Psoas muscle (tissue), 8 donors: Measurements from ENCODE around the gene MEX3C. TPM values are rescaled to one million over a fixed set of nuclear protein-coding genes. Genes with fewer than 3 reads are reported as not detected.

ENCODE experiments used
- ATAC-seq, 4 donors: fragments of 200-7000 bp; cut with Tn5 transposase; one replicate each; pipeline ENCODE4 v1.9.1; 2020; ENCODE audit warnings: moderate library complexity in 3 of 4, mild to moderate bottlenecking in 2 of 4
- DNase-seq, 2 donors: peaks; one replicate each; pipeline ENCODE4 v3.0.0-alpha.2; 2020
- H3K27ac ChIP-seq: fragments of 200-600 bp; one replicate; pipeline ENCODE4 v1.8.0; 2022
- H3K27me3 ChIP-seq, 3 donors: fragments of 200-600 bp in 1 of 3; one replicate each; pipeline versions ENCODE4 v1.6.1 to v1.8.0; 2013 to 2022; ENCODE audit warnings: low read length in 2 of 3, mild to moderate bottlenecking in 2 of 3, moderate library complexity in 1 of 3; ENCODE audit not compliant: insufficient read depth in 3 of 3
- H3K36me3 ChIP-seq, 2 donors: fragments of 200-600 bp in 1 of 2; one replicate each; pipeline versions ENCODE4 v1.6.1 to v1.8.0; 2013 to 2022; ENCODE audit warnings: low read depth in 1 of 2, mild to moderate bottlenecking in 1 of 2, moderate library complexity in 1 of 2; ENCODE audit not compliant: insufficient read depth in 1 of 2
- H3K4me1 ChIP-seq: fragments of 200-600 bp; one replicate; pipeline ENCODE4 v1.8.0; 2022
- H3K4me3 ChIP-seq: fragments of 200-600 bp; one replicate; pipeline ENCODE4 v1.8.0; 2022; ENCODE audit warnings: mild to moderate bottlenecking
- H3K9me3 ChIP-seq: fragments of 200-600 bp; one replicate; pipeline ENCODE4 v1.8.0; 2022
- WGBS, 3 donors: extraction: QIAGEN DNeasy Blood & Tissue Kit; methylation state at CpG; one replicate each; pipeline versions ENCODE4 v1.1.6 to v1.1.7; 2013; 5-methylcytosine and 5-hydroxymethylcytosine counted together
- intact Hi-C, 2 donors: fragments of 100-400 bp; cut with DNase I; formaldehyde crosslinking; loops; one replicate each; pipeline versions ENCODE4 v1.11.0 to v1.14.2; 2022
- polyA plus RNA-seq, 3 donors: library from polyadenylated mRNA; stranded (reverse); fragments of 200-250 nt; gene quantifications; one replicate each; pipeline ENCODE4 v1.2.3, GENCODE V29; 2013
- total RNA-seq, 4 donors: library from RNA; stranded (reverse); fragmentation: NEBNext Ultra II Directional in 2 of 4; extraction: Animal tissue kit (Norgen Biotek cat#: 25700) in 2 of 4; gene quantifications; one replicate each; pipeline versions ENCODE4 v1.2.1 to v1.2.4, GENCODE V29; 2021 to 2023
- TF ChIP-seq, protein P1 (sequence below): fragments of 200-600 bp; IDR thresholded peaks from one replicate; pipeline ENCODE4 v1.8.0; 2022; ENCODE audit warnings: antibody characterized with exemption
- donor health status: healthy with polysubstance abuse.
- donor health status: DM: no; HTN: no; CAD: no; lungs with moderate emphysema.
- donor health status: Bipolar disorder and iron deficiency.
- donor health status: healthy.
- donor health status: DM: yes; HTN: yes; CAD: no.
- donor health status: DM: no; HTN: no; CAD: no.
- donor health status: DM: no; HTN: no; CAD: no.
- donor health status: DM: yes; HTN: yes; CAD: no.

The MEX3C gene
- total and polyA plus RNA-seq, 7 donors = 5.1 to 15.1 (median 13.6) TPM

DNA sequence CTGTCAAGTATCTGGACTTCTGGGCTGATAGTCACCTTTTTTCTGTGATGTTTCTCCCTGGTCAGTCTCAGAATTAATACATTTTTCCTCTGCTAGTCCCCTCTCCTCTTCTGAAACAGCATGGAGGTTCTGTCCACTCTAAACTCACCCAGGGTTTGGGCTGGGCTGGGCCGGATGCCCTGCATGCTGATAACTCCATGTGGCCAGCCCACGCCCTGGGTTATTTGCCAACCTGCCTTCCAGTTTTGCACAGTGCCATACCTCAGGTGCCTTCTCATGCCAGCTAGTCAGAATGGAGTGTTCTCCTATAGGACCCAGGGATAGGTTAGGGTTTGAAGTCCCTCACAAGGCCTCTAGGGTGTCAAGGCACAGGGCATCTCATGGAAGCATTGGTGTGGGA lies 32.2 kb downstream of the MEX3C start:
- TF ChIP-seq, protein P1, sequence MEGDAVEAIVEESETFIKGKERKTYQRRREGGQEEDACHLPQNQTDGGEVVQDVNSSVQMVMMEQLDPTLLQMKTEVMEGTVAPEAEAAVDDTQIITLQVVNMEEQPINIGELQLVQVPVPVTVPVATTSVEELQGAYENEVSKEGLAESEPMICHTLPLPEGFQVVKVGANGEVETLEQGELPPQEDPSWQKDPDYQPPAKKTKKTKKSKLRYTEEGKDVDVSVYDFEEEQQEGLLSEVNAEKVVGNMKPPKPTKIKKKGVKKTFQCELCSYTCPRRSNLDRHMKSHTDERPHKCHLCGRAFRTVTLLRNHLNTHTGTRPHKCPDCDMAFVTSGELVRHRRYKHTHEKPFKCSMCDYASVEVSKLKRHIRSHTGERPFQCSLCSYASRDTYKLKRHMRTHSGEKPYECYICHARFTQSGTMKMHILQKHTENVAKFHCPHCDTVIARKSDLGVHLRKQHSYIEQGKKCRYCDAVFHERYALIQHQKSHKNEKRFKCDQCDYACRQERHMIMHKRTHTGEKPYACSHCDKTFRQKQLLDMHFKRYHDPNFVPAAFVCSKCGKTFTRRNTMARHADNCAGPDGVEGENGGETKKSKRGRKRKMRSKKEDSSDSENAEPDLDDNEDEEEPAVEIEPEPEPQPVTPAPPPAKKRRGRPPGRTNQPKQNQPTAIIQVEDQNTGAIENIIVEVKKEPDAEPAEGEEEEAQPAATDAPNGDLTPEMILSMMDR = no peak
- no peak for ATAC-seq
- no peaks in the 10 kb centered on the region for H3K36me3 ChIP-seq
- intact Hi-C loops = loop anchor here in 1 of 2 donors (10.0 kb wide), 1 partner anchor 90 kb away; no protein-coding TSS in a partner anchor
- no peak overlapping the region for H3K27ac ChIP-seq
- H3K4me1 ChIP-seq = no peaks in the 10 kb centered on the region
- H3K27me3 ChIP-seq = no peaks in the 10 kb centered on the region
- 93 to 97% (median 97%) methylated on average over 2 of the region's 2 CpGs for WGBS, 3 donors
- H3K4me3 ChIP-seq = no peak overlapping the region
- no peak for DNase-seq
- H3K9me3 ChIP-seq = no peaks in the 10 kb centered on the region

DNA sequence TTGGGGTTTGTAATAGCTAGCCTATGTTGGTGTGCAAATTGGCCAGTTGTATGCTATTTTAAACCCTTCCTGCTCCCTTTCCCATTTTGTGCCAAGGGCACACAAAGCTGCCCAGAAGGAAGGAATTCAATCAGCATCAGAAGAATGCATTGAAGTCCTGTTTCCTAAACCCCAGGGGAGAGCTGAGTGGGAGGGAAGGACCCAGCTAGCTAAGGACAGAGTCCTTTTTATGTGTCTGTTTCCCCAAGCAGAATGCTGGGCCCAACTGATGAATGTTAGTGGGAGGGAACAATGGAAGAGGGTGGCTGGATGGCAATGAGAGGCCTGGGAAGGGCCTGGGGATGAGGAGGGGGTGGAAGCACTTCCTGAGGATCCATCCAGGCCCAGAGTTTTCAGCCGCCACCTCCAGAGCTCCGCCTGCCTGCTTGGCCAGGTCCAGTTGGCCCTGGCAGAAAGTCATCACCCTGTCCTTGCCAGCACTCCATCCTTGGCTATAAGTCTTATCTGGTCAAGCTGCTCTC lies 32.7 kb downstream of the MEX3C start:
- Histone ChIP-seq H3K36me3 (no peaks in the 10 kb centered on the region), H3K4me1 (no peaks in the 10 kb centered on the region), H3K27ac (no peak overlapping the region), H3K4me3 (no peak overlapping the region), H3K9me3 (no peaks in the 10 kb centered on the region), H3K27me3 (no peaks in the 10 kb centered on the region)
- DNase-seq (no peak), ATAC-seq (no peak)
- intact Hi-C loops = loop anchor here in 1 of 2 donors (10.0 kb wide), 1 partner anchor 90 kb away; no protein-coding TSS in a partner anchor
- TF ChIP-seq, protein P1 = no peak
- 73 to 87% (median 86%) methylated on average over 2 of the region's 2 CpGs for WGBS, 3 donors

DNA sequence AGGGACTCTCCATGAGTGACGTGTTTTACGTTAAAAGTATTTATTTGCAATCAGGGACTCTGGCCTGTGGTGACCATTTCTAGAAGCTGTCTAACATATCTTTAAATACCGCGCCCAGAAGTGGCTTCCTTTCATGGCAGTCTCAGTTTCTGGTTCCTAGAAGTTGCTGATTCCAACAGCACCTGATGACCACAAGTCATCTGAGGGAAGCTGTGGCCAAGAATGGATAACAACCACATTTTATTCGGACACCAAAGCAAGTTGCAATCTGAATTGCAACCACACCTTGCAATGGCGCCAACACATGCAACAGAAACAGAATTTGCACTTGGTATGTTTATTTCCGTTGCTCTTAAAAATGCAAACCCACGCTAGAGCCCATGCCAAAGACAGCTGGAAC lies 33.1 kb downstream of the MEX3C start:
- Histone ChIP-seq H3K27me3 (no peaks in the 10 kb centered on the region), H3K9me3 (no peaks in the 10 kb centered on the region), H3K27ac (no peak overlapping the region), H3K4me1 (no peaks in the 10 kb centered on the region), H3K4me3 (no peak overlapping the region), H3K36me3 (no peaks in the 10 kb centered on the region)
- TF ChIP-seq, protein P1 = no peak
- WGBS, 3 donors = 66 to 79% (median 69%) methylated on average over 8 of the region's 8 CpGs
- intact Hi-C loops = loop anchor here in 1 of 2 donors (10.0 kb wide), 1 partner anchor 90 kb away; no protein-coding TSS in a partner anchor
- ATAC-seq (no peak), DNase-seq (no peak)

DNA sequence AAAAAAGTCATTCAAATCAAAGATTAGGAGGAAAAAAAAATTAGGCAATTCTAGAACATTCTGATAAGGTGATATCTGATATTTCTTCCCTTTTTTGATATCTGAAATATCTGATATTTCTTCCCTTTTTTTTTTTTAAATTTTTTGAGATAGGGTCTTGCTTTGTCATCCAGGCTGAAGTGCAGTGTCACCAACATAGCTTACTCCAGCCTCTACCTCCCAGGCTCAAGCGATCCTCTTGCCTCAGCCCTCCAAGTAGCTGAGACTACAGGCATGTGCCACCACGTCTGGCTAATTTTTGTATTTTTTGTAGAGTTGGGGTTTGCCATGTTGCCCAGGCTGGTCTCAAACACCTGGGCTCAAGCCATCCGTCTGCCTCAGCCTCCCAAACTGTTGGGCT lies 33.9 kb downstream of the MEX3C start:
- TF ChIP-seq, protein P1 = no peak
- intact Hi-C loops = loop anchor here in 1 of 2 donors (10.0 kb wide), 1 partner anchor 91 kb away; no protein-coding TSS in a partner anchor
- no peak overlapping the region for H3K4me3 ChIP-seq
- no peaks in the 10 kb centered on the region for H3K9me3 ChIP-seq
- WGBS, 3 donors = 90 to 94% (median 90%) methylated on average over 3 of the region's 3 CpGs
- no peaks in the 10 kb centered on the region for H3K36me3 ChIP-seq
- no peaks in the 10 kb centered on the region for H3K4me1 ChIP-seq
- H3K27ac ChIP-seq = no peak overlapping the region
- DNase-seq = no peak
- ATAC-seq = no peak
- no peaks in the 10 kb centered on the region for H3K27me3 ChIP-seq

DNA sequence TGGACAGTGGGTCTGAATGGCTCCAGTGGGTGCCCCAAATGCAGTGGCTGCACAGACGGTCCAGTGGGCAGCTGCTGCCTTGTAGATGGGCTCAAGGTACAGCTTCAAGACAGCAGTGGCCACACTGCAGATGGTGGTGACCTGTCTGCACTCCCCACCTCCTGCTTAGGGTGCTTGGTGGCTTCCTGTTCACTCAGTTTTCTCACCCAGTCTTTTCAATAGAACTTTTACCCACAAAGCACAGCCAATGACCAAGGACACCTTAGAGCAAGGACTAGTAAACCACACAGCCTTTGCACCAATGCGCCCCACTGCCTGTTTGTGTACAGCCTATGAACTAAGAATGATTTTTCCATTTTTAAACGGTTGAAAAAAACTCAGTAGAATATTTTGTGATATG lies 34.9 kb downstream of the MEX3C start:
- ATAC-seq (no peak), DNase-seq (no peak)
- Histone ChIP-seq H3K4me3 (no peak overlapping the region), H3K4me1 (no peaks in the 10 kb centered on the region), H3K27me3 (no peaks in the 10 kb centered on the region), H3K9me3 (no peaks in the 10 kb centered on the region), H3K36me3 (no peaks in the 10 kb centered on the region), H3K27ac (no peak overlapping the region)
- intact Hi-C loops = loop anchor here in 1 of 2 donors (10.0 kb wide), 1 partner anchor 92 kb away; no protein-coding TSS in a partner anchor
- 74 to 81% (median 76%) methylated on average over 3 of the region's 3 CpGs for WGBS, 3 donors
- TF ChIP-seq, protein P1 = no peak
